Activated CD8-positive, alpha-beta memory T cell treated with anti-CD3 and anti-CD28 coated beads, Interleukin-2, amount 50 U/mL, for 24 hours (primary cell): Measurements from ENCODE around the gene ZNF552.
"Not testable (repeated sequence)": the region's sequence is repeated elsewhere in the genome, so short reads cannot be mapped to it uniquely, and the experiment has no call there.

Experiments used
- DNase-seq: peaks from one replicate; pipeline ENCODE4 v3.0.0-alpha.2; 2020; ENCODE audit errors: extremely low read depth

ZNF552 gene

DNA sequence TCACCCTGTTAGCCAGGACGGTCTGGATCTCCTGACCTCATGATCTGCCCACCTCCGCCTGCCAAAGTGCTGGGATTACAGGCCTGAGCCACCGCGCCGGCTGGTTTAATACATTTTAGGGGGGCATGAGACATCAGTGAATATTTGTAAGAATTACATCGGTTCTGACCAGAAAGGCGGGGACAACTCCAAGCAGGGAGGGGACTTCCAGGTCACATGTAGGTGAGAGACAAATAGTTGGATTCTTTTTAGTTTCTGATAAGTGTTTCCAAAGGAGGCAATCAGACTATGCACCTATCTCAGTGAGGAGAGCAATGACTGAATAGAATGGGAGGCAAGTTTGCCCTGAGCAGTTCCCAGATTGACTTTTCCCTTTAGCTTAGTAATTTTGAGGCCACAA is 3.7 kb upstream of the ZNF552 start:
- DNase-seq, result no peak

DNA sequence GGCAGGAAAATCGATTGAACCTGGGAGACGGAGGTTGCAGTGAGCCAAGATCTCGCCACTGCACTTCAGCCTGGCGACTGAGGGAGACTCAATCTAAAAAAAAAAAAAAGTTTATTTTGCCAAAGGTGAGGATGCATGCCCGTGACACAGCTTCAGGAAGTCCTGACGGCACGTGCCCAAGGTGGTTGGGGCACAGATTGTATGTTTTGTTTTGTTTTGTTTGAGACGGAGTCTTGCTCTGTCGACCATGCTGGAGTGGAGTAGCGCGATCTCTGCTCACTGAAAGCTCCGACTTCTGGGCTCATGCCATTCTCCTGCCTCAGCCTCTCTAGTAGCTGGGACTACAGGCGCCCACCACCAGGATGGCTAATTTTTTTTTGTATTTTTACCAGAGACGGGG is 3.3 kb upstream of the ZNF552 start:
- DNase-seq, result no peak

- no peak for DNase-seq
Observed at GRCh38 chr19:57816652-57817051, 1.9 kb upstream of the ZNF552 start.

DNA sequence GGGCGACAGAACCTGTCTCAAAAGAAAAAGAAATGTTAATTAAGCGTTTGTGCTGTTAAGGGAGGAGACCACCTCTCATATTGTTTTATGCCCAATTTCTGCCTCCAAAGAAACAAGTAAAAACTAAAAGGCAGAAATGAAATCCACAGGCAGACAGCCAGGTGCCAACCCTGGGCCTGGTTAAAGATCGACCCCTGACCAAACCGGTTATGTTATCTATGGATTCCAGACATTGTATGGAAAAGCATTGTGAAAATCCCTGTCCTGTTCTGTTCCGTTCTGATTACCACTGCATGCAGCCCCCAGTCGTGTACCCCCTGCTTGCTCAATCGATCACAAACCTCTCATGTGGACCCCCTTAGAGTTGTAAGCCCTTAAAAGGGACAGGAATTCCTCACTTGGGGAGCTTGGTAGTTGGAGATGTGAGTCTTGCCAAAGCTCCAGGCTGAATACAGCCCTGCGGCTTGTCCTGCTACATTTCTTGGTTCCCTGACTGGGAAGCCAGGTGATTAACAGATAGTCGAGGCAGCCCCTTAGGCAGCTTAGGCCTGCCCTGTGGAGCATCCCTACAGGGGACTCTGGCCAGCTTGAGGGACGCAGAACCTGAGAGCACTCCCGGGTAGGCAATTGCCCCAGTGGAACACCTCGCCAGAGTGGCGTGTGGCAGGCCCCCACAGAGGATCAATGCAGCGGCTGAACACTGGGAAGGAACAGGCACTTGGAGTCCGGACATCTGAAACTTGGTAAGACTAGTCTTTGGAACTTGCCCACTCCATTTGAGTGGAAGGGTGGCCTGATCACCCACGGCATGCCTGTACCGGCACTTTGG is 748 bp upstream of the ZNF552 start:
- no peak for DNase-seq

DNA sequence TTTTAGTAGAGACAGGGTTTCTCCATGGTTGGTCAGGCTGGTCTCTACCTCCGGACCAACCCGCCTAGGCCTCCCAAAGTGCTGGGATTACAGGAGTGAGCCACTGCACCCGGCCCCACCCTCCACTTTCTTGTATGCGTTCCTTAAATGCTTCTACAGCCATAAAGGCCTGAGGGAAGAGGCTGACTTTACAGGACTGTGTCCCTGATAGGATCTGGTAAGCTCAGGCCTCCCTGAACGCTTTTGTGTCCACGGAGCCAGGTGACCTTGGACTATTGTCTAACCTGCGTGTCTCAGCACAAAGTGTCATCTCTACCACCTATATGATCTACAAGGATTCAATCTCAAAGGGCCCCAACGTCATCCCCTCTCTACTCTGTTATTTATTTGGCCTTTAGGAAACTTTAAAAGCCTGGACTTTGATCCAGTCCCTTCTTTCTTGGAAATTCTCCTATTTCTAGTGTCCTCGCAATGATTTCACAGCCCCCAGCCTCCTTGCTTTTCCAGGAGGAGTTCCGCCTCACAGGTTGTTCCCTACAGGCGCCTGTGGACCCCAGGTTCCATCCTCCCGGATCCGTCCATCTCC is 701 bp downstream of the ZNF552 start:
- no peak for DNase-seq

GRCh38 chr19:57812975-57813820 is 1.5 kb downstream of the ZNF552 start:
- DNase-seq, result not testable (repeated sequence)

DNA sequence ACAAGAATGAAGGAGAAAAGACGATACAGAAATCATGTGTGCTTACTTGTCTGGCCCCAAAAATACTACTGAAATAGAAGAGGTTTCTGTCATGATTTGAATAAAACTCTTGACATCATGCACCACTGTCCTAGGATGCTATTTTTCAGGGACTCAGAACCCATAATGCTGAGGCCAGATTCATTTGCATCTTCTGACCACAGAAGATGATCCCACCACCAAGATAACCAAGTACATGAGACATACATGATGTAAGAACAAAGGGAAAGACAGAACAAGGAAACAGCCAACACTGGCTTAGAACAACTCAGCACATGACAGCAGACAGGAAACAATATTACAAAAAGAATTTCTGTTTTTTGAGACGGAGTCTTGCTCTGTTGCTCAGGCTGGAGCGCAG is 2.5 kb downstream of the ZNF552 start:
- no peak for DNase-seq

DNA sequence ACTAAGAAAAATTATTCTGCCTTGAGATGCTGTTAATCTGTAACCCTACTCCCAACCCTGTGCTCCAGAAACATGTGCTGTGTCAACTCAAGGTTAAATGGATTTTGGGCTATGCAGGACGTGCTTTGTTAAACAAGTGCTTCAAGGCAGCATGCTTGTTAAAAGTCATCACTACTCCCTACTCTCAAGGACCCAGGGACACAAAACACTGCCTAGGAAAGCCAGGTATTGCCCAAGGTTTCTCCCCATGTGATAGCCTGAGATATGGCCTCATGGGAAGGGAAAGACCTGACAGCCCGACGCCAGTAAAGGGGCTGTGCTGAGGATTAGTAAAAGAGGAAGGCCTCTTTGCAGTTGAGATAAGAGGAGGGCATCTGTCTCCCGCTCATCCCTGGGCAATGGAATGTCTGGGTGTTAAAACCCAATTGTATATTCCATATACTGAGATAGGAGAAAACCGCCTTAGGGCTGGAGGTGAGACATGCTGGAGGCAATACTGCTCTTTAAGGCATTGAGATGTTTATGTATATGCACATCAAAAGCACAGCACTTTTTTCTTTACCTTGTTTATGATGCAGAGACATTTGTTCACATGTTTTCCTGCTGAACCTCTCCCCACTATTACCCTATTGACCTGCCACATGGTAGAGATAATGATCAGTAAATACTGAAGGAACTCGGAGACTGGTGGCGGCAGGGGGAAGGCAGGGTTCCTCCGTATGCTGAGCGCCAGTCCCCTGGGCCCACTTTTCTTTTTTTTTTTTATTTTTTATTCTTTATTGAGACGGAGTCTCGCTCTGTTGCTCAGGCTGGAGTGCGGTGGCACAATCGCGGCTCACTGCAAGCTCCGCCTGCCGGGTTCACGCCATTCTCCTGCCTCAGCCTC is 4.1 kb downstream of the ZNF552 start:
- not testable (repeated sequence) for DNase-seq

DNA sequence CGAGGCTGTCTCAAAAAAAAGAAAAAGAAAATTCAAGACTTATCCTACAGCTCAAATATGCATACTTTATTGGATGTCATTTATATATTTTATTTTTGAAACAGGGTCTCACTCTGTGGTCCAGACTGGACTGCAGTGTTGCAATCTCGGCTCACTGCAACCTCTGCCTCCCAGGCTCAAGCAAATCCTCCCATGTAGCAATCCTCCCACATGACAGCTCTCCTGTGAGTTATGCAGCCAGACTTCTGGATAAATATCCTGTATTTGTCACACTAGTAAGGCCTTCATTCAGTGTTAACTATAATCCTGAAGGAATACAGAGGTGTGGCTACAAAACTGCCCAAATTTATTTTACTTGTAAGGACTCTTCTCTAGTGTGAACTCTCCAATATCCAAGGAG is 7.2 kb downstream of the ZNF552 start:
- DNase-seq, result no peak

DNA sequence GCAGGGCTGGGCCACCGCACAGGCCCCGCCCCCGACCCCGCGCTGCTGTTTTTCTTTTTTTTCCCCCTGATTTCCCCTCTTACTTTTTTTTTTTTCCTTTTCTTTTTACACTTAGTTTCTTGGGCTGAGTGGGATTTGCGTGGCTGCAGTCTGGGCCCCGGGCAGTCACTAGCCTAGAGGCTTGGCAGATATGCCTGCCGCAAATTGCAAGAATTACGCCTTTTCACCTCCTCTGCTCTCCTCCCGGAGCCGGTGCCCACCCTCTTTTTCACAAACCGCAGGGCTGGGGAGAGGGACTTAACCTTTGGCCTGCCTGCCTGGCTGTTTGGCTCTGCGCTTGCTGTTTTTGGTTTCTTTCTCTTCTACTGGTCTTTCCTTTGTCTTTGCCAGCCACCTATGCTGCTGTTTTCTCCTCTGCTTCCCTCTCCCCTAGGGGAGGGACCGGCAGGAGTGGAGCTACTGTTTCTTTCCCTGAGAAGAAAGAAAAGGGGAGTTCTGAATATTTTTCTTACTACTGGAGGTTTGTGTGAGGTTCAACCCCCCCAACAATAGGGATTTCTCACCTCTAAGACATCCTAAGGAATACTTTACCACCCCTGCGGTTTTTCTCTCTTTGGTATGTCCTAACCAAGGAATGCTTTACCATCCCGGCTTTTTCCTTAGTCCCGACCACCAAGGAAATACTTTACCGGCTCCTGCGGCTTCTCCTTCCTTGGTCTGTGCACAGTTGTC is 11.0 kb downstream of the ZNF552 start:
- no peak for DNase-seq

- DNase-seq, result no peak
Observed at GRCh38 chr19:57803265-57803593, 11.5 kb downstream of the ZNF552 start.

DNA sequence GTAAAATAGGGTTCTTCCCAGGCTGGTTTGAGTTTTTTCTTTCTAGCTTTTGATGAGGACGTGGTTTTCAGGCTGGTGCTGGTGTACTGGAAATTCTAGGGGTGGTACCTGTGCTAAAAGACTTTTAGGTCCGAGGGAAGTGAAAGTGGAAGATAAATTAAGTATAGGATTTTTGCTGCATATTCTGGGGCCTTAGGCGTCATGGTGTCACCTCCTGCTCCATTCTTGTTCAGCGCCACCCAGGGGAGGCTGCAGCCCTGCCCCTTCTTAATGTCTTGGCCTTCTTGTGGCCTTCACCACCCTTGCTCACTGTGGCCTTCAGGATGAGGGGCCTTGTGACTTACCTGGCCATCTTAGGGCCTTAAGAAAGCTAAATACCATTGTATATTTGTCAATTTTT is 12.4 kb downstream of the ZNF552 start:
- DNase-seq, result no peak

- DNase-seq, result no peak
Observed at GRCh38 chr19:57800696-57801095, 14.0 kb downstream of the ZNF552 start.

- DNase-seq, result not testable (repeated sequence)
Observed at GRCh38 chr19:57796580-57796979, 18.1 kb downstream of the ZNF552 start.

DNA sequence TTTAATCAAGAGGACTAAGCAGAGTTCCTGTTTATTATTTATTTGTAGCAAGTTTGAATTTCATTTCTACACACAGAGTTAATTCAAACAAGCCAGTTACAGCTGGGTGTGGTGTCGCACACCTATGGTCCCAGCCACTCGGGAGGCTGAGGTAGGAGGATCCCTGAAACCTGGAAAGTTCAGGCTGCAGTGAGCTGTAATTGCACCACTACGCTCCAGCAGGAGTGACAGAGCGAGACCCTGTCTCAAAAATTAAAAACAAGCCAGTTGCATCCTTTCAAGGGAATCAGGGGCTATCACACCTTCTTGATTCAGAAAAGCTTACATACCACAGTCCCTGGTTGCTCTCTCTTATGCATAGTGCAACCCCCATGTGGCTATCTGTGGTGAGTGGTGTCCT is 25.4 kb downstream of the ZNF552 start:
- DNase-seq, result no peak

DNA sequence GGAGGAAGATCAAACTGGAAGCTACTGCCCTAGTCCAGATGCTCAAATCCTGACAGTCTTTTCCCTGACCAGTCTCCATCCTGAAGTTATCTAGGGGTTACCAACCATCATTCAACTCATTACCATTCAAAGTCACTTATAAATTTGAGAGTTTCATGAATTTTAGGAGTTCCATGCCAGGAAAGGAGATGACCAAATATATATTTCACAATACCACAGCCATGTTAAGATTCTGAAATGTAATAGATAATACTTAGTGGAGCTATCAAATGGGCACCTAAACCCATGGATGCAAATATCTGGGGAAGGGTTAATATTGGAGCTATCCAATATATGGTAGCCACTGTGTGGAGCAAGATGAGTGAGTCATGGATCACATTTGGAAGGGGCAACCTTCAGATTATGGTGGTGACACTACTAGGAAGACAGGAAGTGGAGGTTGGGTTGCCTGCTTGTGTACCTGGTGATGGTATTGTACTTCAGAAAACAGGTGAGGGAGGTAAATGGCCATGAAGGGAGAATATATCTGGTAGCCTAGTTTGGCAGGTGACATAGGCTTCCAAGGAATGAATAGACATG is 26.5 kb downstream of the ZNF552 start:
- no peak for DNase-seq

GRCh38 chr19:57786906-57787305 is 27.8 kb downstream of the ZNF552 start:
- DNase-seq, result no peak

DNA sequence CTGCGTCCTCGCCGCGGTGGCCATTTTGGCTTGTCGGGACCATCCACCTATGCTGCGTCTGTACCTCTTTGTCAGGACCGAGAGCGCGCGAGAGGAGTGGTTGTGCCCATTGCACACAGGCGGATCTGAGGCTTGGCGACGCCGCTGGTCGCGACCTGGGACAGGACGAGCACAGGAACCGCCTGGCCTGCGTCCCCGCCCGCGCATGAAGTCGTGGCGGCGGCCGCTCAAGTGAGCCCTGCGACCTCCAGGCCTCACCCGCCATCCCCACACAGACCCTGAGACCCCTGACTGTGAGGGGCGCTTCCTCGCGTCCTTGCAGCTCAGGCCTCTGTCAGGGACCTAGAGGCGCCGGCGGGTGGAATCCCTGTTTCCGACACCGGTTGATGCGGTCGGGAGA is 28.4 kb downstream of the ZNF552 start:
- no peak for DNase-seq

DNA sequence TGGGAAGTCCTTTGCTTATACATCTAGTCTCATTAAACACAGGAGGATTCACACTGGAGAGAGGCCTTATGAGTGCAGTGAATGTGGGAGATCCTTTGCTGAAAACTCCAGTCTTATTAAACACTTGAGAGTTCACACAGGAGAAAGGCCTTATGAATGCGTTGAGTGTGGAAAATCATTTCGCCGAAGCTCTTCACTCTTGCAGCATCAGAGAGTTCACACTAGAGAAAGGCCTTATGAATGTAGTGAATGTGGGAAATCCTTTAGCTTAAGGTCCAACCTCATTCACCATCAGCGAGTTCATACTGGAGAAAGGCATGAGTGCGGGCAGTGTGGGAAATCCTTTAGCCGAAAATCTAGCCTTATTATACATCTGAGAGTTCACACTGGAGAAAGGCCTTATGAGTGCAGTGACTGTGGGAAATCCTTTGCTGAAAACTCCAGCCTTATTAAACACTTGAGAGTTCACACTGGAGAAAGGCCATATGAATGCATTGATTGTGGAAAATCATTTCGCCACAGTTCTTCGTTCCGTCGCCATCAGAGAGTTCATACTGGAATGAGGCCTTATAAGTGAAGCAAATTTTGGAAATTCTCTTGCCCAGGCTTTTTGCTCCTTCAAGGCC is 35.4 kb downstream of the ZNF552 start:
- no peak for DNase-seq

DNA sequence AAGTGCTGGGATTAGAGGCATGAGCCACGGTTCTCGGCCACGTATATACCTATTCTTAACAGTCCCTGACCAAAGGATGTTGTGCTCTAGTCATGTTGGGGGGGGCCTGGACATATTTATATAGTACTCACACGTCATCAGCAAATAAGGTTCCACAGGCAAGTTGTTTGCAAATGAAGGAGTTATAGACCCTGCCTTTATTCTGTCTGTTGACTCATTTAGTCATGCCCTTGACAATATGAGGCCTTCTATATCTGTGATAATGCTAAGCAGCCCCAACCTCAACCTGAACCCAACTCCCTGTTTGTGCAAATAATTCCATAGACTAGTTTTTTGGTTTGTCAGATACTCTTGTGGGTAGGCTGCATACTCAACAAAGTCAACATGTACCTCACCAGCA is 36.4 kb downstream of the ZNF552 start:
- DNase-seq, result no peak
